ENCODE results near the gene TBX6.

Gene TBX6

DNA sequence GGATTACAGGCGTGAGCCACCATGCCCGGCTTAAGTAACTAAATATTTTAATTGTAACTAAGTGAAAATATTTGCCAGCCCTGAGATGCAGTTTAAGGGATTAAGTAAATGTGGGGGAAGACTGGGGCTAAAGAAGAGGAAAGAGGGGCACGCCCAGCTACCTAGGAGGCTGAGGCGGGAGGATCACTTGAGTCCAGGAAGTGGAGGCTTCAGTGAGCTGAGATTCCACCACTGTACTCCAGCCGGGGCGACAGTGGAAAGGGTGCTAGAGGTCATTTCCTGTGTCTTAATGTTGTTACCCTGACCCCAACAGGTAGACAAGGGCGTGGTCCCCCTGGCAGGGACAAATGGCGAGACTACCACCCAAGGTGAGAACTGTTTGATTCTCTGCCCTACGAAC is 23.4 kb downstream of the TBX6 start:
- TF ChIP-seq GABPA (IDR thresholded peaks at IDR 0.05; ENCODE audit: low read depth) (no peak), REST (IDR thresholded peaks at IDR 0.05; ENCODE audit: insufficient replicate concordance, low read depth) (no peak), SPI1 (IDR thresholded peaks at IDR 0.05; ENCODE audit: borderline replicate concordance, low read depth) (no peak), POLR2AphosphoS5 (IDR thresholded peaks at IDR 0.05; ENCODE audit: low read depth) (no peak)
- TF ChIP-seq, protein P1, sequence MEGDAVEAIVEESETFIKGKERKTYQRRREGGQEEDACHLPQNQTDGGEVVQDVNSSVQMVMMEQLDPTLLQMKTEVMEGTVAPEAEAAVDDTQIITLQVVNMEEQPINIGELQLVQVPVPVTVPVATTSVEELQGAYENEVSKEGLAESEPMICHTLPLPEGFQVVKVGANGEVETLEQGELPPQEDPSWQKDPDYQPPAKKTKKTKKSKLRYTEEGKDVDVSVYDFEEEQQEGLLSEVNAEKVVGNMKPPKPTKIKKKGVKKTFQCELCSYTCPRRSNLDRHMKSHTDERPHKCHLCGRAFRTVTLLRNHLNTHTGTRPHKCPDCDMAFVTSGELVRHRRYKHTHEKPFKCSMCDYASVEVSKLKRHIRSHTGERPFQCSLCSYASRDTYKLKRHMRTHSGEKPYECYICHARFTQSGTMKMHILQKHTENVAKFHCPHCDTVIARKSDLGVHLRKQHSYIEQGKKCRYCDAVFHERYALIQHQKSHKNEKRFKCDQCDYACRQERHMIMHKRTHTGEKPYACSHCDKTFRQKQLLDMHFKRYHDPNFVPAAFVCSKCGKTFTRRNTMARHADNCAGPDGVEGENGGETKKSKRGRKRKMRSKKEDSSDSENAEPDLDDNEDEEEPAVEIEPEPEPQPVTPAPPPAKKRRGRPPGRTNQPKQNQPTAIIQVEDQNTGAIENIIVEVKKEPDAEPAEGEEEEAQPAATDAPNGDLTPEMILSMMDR (IDR thresholded peaks at IDR 0.05; ENCODE audit: insufficient read depth, low read length): no peak
- Histone ChIP-seq H3K4me3 (replicated peaks; ENCODE audit: insufficient read depth, low read length) (no peak overlapping the region), H3K27me3 (ENCODE audit: insufficient read depth, poor library complexity, severe bottlenecking) (no peaks in the 10 kb centered on the region), H3K27ac (replicated peaks) (no peak overlapping the region; the same call in 1 of the 2 replicates)
- DNase-seq (ENCODE audit: low read depth in 1 of 2, low spot score in 1 of 2): no peak

DNA sequence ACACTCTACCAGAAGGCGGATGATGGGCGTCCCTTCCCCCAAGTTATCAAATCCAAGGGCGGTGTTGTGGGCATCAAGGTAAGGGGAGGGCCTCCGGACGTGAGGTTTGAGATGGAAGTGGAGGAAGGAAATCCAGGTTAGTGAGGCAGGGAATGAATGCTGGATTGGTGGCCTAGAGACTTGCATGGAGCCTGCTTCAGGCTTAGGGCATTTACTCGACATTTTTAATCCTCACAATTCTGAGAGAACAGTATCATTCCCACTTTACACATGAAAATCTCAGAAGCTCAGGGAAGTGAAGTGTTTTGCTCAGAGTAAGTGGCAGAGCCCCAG is 24.2 kb downstream of the TBX6 start:
- peak overlapping the region; percentile 98 for H3K4me3 ChIP-seq (replicated peaks; ENCODE audit: insufficient read depth, low read length)
- no peaks in the 10 kb centered on the region for H3K27me3 ChIP-seq (ENCODE audit: insufficient read depth, poor library complexity, severe bottlenecking)
- no peak overlapping the region; the same call in 1 of the 2 replicates for H3K27ac ChIP-seq (replicated peaks)
- no peak for DNase-seq (ENCODE audit: low read depth in 1 of 2, low spot score in 1 of 2)
- TF ChIP-seq POLR2AphosphoS5 (IDR thresholded peaks at IDR 0.05; ENCODE audit: low read depth) (no peak), SPI1 (IDR thresholded peaks at IDR 0.05; ENCODE audit: borderline replicate concordance, low read depth) (no peak), GABPA (IDR thresholded peaks at IDR 0.05; ENCODE audit: low read depth) (no peak), REST (IDR thresholded peaks at IDR 0.05; ENCODE audit: insufficient replicate concordance, low read depth) (no peak)
- TF ChIP-seq, protein P1 (IDR thresholded peaks at IDR 0.05; ENCODE audit: insufficient read depth, low read length): no peak

DNA sequence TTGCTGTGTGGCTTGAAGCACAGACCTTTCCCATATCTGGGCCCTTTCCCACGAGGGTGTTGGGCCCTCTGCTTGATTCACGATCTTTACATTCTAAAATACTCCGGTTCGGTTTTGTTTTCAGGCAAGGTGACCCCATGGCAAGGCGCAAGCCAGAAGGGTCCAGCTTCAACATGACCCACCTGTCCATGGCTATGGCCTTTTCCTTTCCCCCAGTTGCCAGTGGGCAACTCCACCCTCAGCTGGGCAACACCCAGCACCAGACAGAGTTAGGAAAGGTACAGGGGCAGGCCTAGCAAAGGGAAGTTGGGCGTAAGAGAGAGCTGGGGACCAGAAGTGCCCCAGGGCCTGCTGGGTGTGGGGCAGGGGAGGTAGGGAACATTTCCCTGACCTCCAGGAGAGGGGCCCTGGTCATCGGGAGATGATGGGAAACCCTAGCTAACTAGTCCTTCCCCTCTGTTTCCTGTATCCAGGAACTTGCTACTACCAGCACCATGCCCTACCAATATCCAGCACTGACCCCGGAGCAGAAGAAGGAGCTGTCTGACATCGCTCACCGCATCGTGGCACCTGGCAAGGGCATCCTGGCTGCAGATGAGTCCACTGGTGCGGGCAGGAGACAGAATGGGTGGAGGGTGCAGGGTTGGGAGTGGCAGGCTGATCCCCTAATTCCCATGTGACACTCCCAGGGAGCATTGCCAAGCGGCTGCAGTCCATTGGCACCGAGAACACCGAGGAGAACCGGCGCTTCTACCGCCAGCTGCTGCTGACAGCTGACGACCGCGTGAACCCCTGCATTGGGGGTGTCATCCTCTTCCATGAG is 24.8 kb downstream of the TBX6 start:
- Histone ChIP-seq H3K27me3 (ENCODE audit: insufficient read depth, poor library complexity, severe bottlenecking) (no peaks in the 10 kb centered on the region), H3K4me3 (replicated peaks; ENCODE audit: insufficient read depth, low read length) (peak overlapping the region; percentile 98), H3K27ac (replicated peaks) (peak overlapping the region; percentile 94)
- peak in 1 of 2 experiments; percentile 71 for DNase-seq (ENCODE audit: low read depth in 1 of 2, low spot score in 1 of 2)
- TF ChIP-seq, protein P1 (IDR thresholded peaks at IDR 0.05; ENCODE audit: insufficient read depth, low read length): no peak
- no peak; the same call in 1 of the 2 replicates for TF ChIP-seq POLR2AphosphoS5 (IDR thresholded peaks at IDR 0.05; ENCODE audit: low read depth)
- no peak for TF ChIP-seq SPI1 (IDR thresholded peaks at IDR 0.05; ENCODE audit: borderline replicate concordance, low read depth)
- no peak for TF ChIP-seq GABPA (IDR thresholded peaks at IDR 0.05; ENCODE audit: low read depth)
- TF ChIP-seq REST (IDR thresholded peaks at IDR 0.05; ENCODE audit: insufficient replicate concordance, low read depth): no peak

Data from HL-60 (cell line).